H1 (cell line): ENCODE measurements around the gene BBX. TPM values are rescaled to one million over a fixed set of nuclear protein-coding genes. Genes with fewer than 3 reads are reported as not detected.

ENCODE experiments used
- CTCF ChIA-PET: fragments of 300-600 bp; sonication (Branson Sonifier 250); formaldehyde crosslinking; loops from one replicate; lab custom pipeline; 2021; ENCODE audit not compliant: partially characterized antibody; lab: Charles Lee
- POLR2A ChIA-PET: fragments of 300-600 bp; sonication (Branson Sonifier 250); formaldehyde crosslinking; loops from one replicate; lab custom pipeline; 2021; ENCODE audit warnings: inconsistent platforms; ENCODE audit not compliant: partially characterized antibody; lab: Charles Lee
- DNase-seq, 2 experiments: peaks; one replicate each; pipeline versions ENCODE4 v3.0.0 to v3.0.0-alpha.2; 2010 to 2022; ENCODE audit warnings: low spot score in 2 of 2, low read depth in 1 of 2, mixed read lengths in 1 of 2
- FAIRE-seq: peaks from 2 replicates; lab custom pipeline; 2011; peaks lifted over from hg19 to GRCh38; lab: Jason Lieb, UNC
- H2AFZ ChIP-seq: 2 replicates; pipeline ENCODE4 v1.8.1; 2012; ENCODE audit warnings: low read length, inconsistent platforms
- H2AK5ac ChIP-seq: 2 replicates; pipeline ENCODE4 v1.6.1; 2013; ENCODE audit warnings: low read depth, low read length
- H2BK120ac ChIP-seq: replicated peaks from 2 replicates; pipeline ENCODE3; 2013; ENCODE audit warnings: low read depth, low read length, inconsistent platforms
- H2BK12ac ChIP-seq: 2 replicates; pipeline ENCODE4 v1.6.1; 2013; ENCODE audit warnings: low read depth, low read length
- H2BK15ac ChIP-seq: 2 replicates; pipeline ENCODE4 v1.6.1; 2013; ENCODE audit warnings: low read length
- H2BK20ac ChIP-seq: 2 replicates; pipeline ENCODE4 v1.6.1; 2013; ENCODE audit warnings: low read length
- H2BK5ac ChIP-seq: 2 replicates; pipeline ENCODE4 v1.6.1; 2013; ENCODE audit warnings: low read depth, low read length
- H3K14ac ChIP-seq: 2 replicates; pipeline ENCODE4 v1.6.1; 2013; ENCODE audit warnings: inconsistent platforms; ENCODE audit not compliant: insufficient read length
- H3K18ac ChIP-seq: 2 replicates; pipeline ENCODE4 v1.6.1; 2013; ENCODE audit warnings: low read length; ENCODE audit errors: extremely low read depth
- H3K23ac ChIP-seq: 2 replicates; pipeline ENCODE4 v1.6.1; 2013; ENCODE audit warnings: inconsistent platforms; ENCODE audit not compliant: insufficient read length
- H3K23me2 ChIP-seq: 2 replicates; pipeline ENCODE4 v1.6.1; 2013; ENCODE audit warnings: low read depth, low read length
- H3K27ac ChIP-seq: 2 replicates; pipeline ENCODE4 v1.6.1; 2011; ENCODE audit warnings: low read depth, low read length, inconsistent platforms
- H3K27me3 ChIP-seq, 4 experiments: replicated peaks in 1 of 4; 1 replicate in 1 of 4; 2 replicates in 3 of 4; pipeline versions ENCODE4 v1.6.1 to v1.8.1; 2011 to 2013; ENCODE audit warnings: low read length in 3 of 4, mild to moderate bottlenecking in 3 of 4, inconsistent platforms in 2 of 4, mixed read lengths in 2 of 4, moderate library complexity in 1 of 4; ENCODE audit not compliant: control insufficient read depth in 3 of 4, insufficient read depth in 3 of 4; ENCODE audit errors: extremely low read depth in 1 of 4
- H3K36me3 ChIP-seq, 4 experiments: 2 replicates each; pipeline versions ENCODE4 v1.6.1 to v1.8.1; 2011 to 2013; ENCODE audit warnings: mild to moderate bottlenecking in 4 of 4, low read length in 3 of 4, moderate library complexity in 2 of 4, control low read depth in 1 of 4, inconsistent platforms in 1 of 4; ENCODE audit not compliant: insufficient read depth in 4 of 4, control insufficient read depth in 2 of 4
- H3K4ac ChIP-seq: replicated peaks from 2 replicates; pipeline ENCODE3; 2013; ENCODE audit warnings: low read length, low read depth, mixed read lengths, inconsistent platforms; ENCODE audit not compliant: insufficient read length
- H3K4me1 ChIP-seq, 4 experiments: replicated peaks in 1 of 4; 1 replicate in 1 of 4; 2 replicates in 3 of 4; pipeline versions ENCODE4 v1.6.1 to v1.8.1; 2011 to 2013; ENCODE audit warnings: low read length in 3 of 4, inconsistent platforms in 2 of 4, mixed read lengths in 1 of 4; ENCODE audit not compliant: insufficient read depth in 4 of 4, control insufficient read depth in 3 of 4
- H3K4me2 ChIP-seq, 2 experiments: 2 replicates each; pipeline versions ENCODE4 v1.6.1 to v1.8.1; 2011 to 2013; ENCODE audit warnings: low read depth in 2 of 2, low read length in 2 of 2, control low read depth in 1 of 2, inconsistent platforms in 1 of 2, mild to moderate bottlenecking in 1 of 2; ENCODE audit not compliant: insufficient read depth in 1 of 2
- H3K4me3 ChIP-seq, 4 experiments: fragments of 200-600, 300-600 bp in 1 of 4; sonication (generic), shearing (Covaris generic), sonication (Bioruptor Twin) in 1 of 4; 2 replicates each; pipeline versions ENCODE4 v1.5.1 to v1.8.1; 2011 to 2016; ENCODE audit warnings: low read length in 4 of 4, low read depth in 3 of 4, control low read depth in 2 of 4, inconsistent platforms in 2 of 4, mild to moderate bottlenecking in 2 of 4, mixed read lengths in 1 of 4, moderate library complexity in 1 of 4; ENCODE audit not compliant: insufficient read depth in 2 of 4; ENCODE audit errors: extremely low read depth in 1 of 4
- H3K56ac ChIP-seq: replicated peaks from 2 replicates; pipeline ENCODE3; 2013; ENCODE audit warnings: low read depth, mild to moderate bottlenecking, mixed read lengths, low read length, inconsistent platforms; ENCODE audit not compliant: insufficient read length
- H3K79me1 ChIP-seq: 2 replicates; pipeline ENCODE4 v1.6.1; 2013; ENCODE audit warnings: low read depth, low read length, control low read depth
- H3K79me2 ChIP-seq, 2 experiments: 2 replicates each; pipeline versions ENCODE4 v1.6.1 to v1.8.1; 2012 to 2013; ENCODE audit warnings: low read length in 2 of 2, mild to moderate bottlenecking in 2 of 2, inconsistent platforms in 1 of 2; ENCODE audit not compliant: insufficient read depth in 2 of 2, control insufficient read depth in 1 of 2
- H3K9ac ChIP-seq, 4 experiments: replicated peaks in 1 of 4; 1 replicate in 1 of 4; 2 replicates in 3 of 4; pipeline versions ENCODE4 v1.6.1 to v1.8.1; 2011 to 2013; ENCODE audit warnings: low read depth in 3 of 4, low read length in 3 of 4, control low read depth in 2 of 4, mild to moderate bottlenecking in 2 of 4, moderate library complexity in 2 of 4, inconsistent platforms in 1 of 4; ENCODE audit errors: extremely low read depth in 1 of 4
- H3K9me3 ChIP-seq, 2 experiments: 2 replicates each; pipeline versions ENCODE4 v1.6.1 to v1.8.1; 2012 to 2013; ENCODE audit warnings: mild to moderate bottlenecking in 2 of 2, moderate library complexity in 2 of 2, control low read depth in 1 of 2, inconsistent platforms in 1 of 2, low read depth in 1 of 2, low read length in 1 of 2, mixed read lengths in 1 of 2; ENCODE audit not compliant: insufficient read depth in 2 of 2
- H4K20me1 ChIP-seq, 2 experiments: replicated peaks in 1 of 2; 2 replicates each; pipeline versions ENCODE3 to v1.8.1; 2011 to 2013; ENCODE audit warnings: inconsistent platforms in 2 of 2, low read length in 2 of 2, mild to moderate bottlenecking in 1 of 2; ENCODE audit not compliant: insufficient read depth in 2 of 2, control insufficient read depth in 1 of 2
- H4K5ac ChIP-seq: 2 replicates; pipeline ENCODE4 v1.6.1; 2013; ENCODE audit warnings: low read length, low read depth, mixed read lengths, inconsistent platforms; ENCODE audit not compliant: insufficient read length
- H4K8ac ChIP-seq: 2 replicates; pipeline ENCODE4 v1.8.0; 2013; ENCODE audit warnings: mild to moderate bottlenecking, moderate library complexity, low read length, inconsistent platforms; ENCODE audit not compliant: insufficient read depth; ENCODE audit errors: extremely low read depth
- H4K91ac ChIP-seq: replicated peaks from 2 replicates; pipeline ENCODE3; 2013; ENCODE audit warnings: low read length, mixed read lengths, inconsistent platforms; ENCODE audit not compliant: insufficient read length
- CBX8 ChIP-seq: fragments of 300-800, 300-1000 bp; sonication (generic); IDR thresholded peaks from 2 replicates; pipeline ENCODE4 v1.7.1; 2016; ENCODE audit warnings: low read depth, low read length, borderline replicate concordance
- TAF7 ChIP-seq: optimal IDR thresholded peaks from 2 replicates; pipeline ENCODE3; 2011; ENCODE audit warnings: low read depth, mild to moderate bottlenecking, inconsistent platforms, low read length, moderate library complexity, borderline replicate concordance
- WGBS, 2 experiments: shearing (Covaris generic) in 1 of 2; methylation state at CpG; one replicate each; pipeline versions ENCODE4 v1.1.6 to v1.1.7; 2013 to 2015; ENCODE audit warnings: low lambda C conversion rate in 2 of 2, mixed read lengths in 2 of 2, inconsistent platforms in 1 of 2, low coverage in 1 of 2, missing lambda C conversion rate in 1 of 2; ENCODE audit not compliant: insufficient replicate concordance in 2 of 2, insufficient coverage in 1 of 2, insufficient read length in 1 of 2; ENCODE audit errors: extremely low coverage in 1 of 2, missing lambda C conversion rate in 1 of 2; 5-methylcytosine and 5-hydroxymethylcytosine counted together
- polyA plus RNA-seq, 7 experiments: library from polyadenylated mRNA; depleted of rRNA in 3 of 7; stranded (reverse) in 5 of 7; unstranded in 2 of 7; fragments of >200 nt in 5 of 7; fragments of 200-250 nt in 2 of 7; gene quantifications; 1 replicate in 5 of 7; 2 replicates in 1 of 7; 4 replicates in 1 of 7; pipeline versions ENCODE4 v1.2.1 to v1.2.3, GENCODE V29; 2011 to 2013; ENCODE audit warnings: missing spikeins in 2 of 7, mixed read lengths in 2 of 7
- total RNA-seq: library from RNA; stranded (reverse); fragmentation: NEBNext Ultra II Directional; extraction: Animal tissue kit (Norgen Biotek cat#: 25700); gene quantifications from 2 replicates; pipeline ENCODE4 v1.2.1, GENCODE V29; 2021

Gene BBX
- total and polyA plus RNA-seq, 2 of the 8 experiments (the other 6 are each of a cell fraction or from before 2014, with no cell fraction given): 11.0 to 42.5 TPM

DNA sequence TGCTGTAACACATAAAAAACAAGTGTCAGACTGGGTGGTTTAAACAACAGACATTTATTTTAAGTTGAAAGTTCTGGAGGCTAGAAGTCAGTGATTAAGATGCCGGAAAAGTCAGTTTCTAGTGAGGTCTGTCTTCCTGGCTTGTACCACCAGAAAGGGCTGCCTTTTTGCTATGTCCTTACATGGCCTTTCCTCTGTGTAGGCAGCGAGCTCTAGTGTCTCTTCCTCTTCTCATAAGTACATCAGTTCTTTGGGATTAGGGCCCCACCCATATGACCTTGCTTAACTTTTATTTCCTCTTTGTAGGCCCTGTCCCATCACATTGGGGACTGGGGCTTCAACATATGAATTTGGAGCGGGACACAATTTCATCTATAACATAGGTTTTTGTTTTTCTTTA is 128.0 kb downstream of the BBX start:
- Histone ChIP-seq H3K9me3 (peaks cover 3 to 4% of the 10 kb centered on the region in 2 experiments; a peak in 1 of 4 replicates), H3K4ac (no peak overlapping the region), H2AFZ (no peak overlapping the region), H4K91ac (no peak overlapping the region), H3K56ac (no peak overlapping the region), H2BK120ac (no peak overlapping the region), H3K4me1 (no peaks in the 10 kb centered on the region), H2AK5ac (no peak overlapping the region), H3K23me2 (no peaks in the 10 kb centered on the region), H3K79me2 (no peaks in the 10 kb centered on the region), H3K4me2 (no peak overlapping the region), H4K5ac (no peak overlapping the region), H3K27me3 (no peaks in the 10 kb centered on the region), H2BK20ac (no peak overlapping the region), H3K9ac (no peak overlapping the region), H2BK15ac (no peak overlapping the region), H2BK12ac (no peak overlapping the region), H4K20me1 (no peaks in the 10 kb centered on the region), H3K14ac (no peak overlapping the region), H4K8ac (no peak overlapping the region), H2BK5ac (no peak overlapping the region), H3K4me3 (no peak overlapping the region), H3K23ac (no peak overlapping the region), H3K18ac (no peak overlapping the region), H3K36me3 (peaks cover 0 to 3% (median 0%) of the 10 kb centered on the region in 4 experiments; a peak in 2 of 8 replicates), H3K79me1 (no peaks in the 10 kb centered on the region; the same call in 1 of the 2 replicates), H3K27ac (no peak overlapping the region)
- CTCF ChIA-PET: no interaction called here
- POLR2A ChIA-PET: no interaction called here
- 94% methylated on average over 3 of the region's 3 CpGs; no CpG with 5 or more reads in 1 of the 2 experiments for WGBS, 2 experiments
- FAIRE-seq: no peak
- DNase-seq: no peak
- TF ChIP-seq TAF7 (no peak), CBX8 (no peak)
